GM19468 (cell line): ENCODE results near the gene KCNT1.

ENCODE experiments used
- ATAC-seq: cut with Tn5 transposase; IDR thresholded peaks from one replicate; pipeline ENCODE4 v1.9.1; 2021; ENCODE audit warnings: mild to moderate bottlenecking, moderate library complexity, moderate number of reproducible peaks; ENCODE audit not compliant: unreplicated experiment; ENCODE audit errors: extremely low read depth

Gene KCNT1

GRCh38 chr9:135811801-135812200 lies 109.8 kb downstream of the KCNT1 start:
- ATAC-seq = no peak

- ATAC-seq = no peak
Observed at GRCh38 chr9:135812961-135813360, 111.0 kb downstream of the KCNT1 start.

- no peak for ATAC-seq
Observed at GRCh38 chr9:135813671-135814290, 111.8 kb downstream of the KCNT1 start.

- ATAC-seq = no peak
Observed at GRCh38 chr9:135814421-135815095, 112.6 kb downstream of the KCNT1 start.

- ATAC-seq = no peak
Observed at GRCh38 chr9:135815413-135815812, 113.4 kb downstream of the KCNT1 start.

- no peak for ATAC-seq
Observed at GRCh38 chr9:135815830-135816650, 114.1 kb downstream of the KCNT1 start.

- no peak for ATAC-seq
Observed at GRCh38 chr9:135816651-135816970, 114.6 kb downstream of the KCNT1 start.

- ATAC-seq = no peak
Observed at GRCh38 chr9:135817951-135818717, 116.1 kb downstream of the KCNT1 start.

GRCh38 chr9:135818718-135819475 lies 116.9 kb downstream of the KCNT1 start:
- no peak for ATAC-seq

- ATAC-seq = no peak
Observed at GRCh38 chr9:135819905-135820304, 117.9 kb downstream of the KCNT1 start.

GRCh38 chr9:135820661-135821060 lies 118.7 kb downstream of the KCNT1 start:
- ATAC-seq = no peak

- ATAC-seq = no peak
Observed at GRCh38 chr9:135821116-135821515, 119.1 kb downstream of the KCNT1 start.

GRCh38 chr9:135821733-135822373 lies 119.9 kb downstream of the KCNT1 start:
- no peak for ATAC-seq

GRCh38 chr9:135822374-135822755 lies 120.4 kb downstream of the KCNT1 start:
- no peak for ATAC-seq

- no peak for ATAC-seq
Observed at GRCh38 chr9:135823036-135823435, 121.1 kb downstream of the KCNT1 start.

- ATAC-seq = no peak
Observed at GRCh38 chr9:135825435-135826187, 123.6 kb downstream of the KCNT1 start.

- ATAC-seq = no peak
Observed at GRCh38 chr9:135826188-135826545, 124.2 kb downstream of the KCNT1 start.

GRCh38 chr9:135827301-135827700 lies 125.3 kb downstream of the KCNT1 start:
- ATAC-seq = no peak
